T-helper 1 cell treated with Interleukin-12 subunit alpha and Interleukin-12 subunit beta and Interleukin-4 antibody, amounts not matched to agents 30 μg/mL and 1 μg/mL, for 36 hours (primary cell): ENCODE results near the gene PRR20G.

Source experiments
- H3K27ac Mint-ChIP-seq: one replicate; pipeline ENCODE4 v1.8.0; 2021; ENCODE audit warnings: mild to moderate bottlenecking, mixed read lengths
- H3K27me3 Mint-ChIP-seq: one replicate; pipeline ENCODE4 v1.8.0; 2021; ENCODE audit warnings: low read depth, mixed read lengths
- H3K36me3 Mint-ChIP-seq: one replicate; pipeline ENCODE4 v1.8.0; 2021; ENCODE audit warnings: low read depth, mixed read lengths
- H3K4me1 Mint-ChIP-seq: one replicate; pipeline ENCODE4 v1.8.0; 2021; ENCODE audit warnings: low read depth, mixed read lengths
- H3K4me3 Mint-ChIP-seq: one replicate; pipeline ENCODE4 v1.8.0; 2021; ENCODE audit warnings: mild to moderate bottlenecking, moderate library complexity, mixed read lengths
- H3K9me3 Mint-ChIP-seq: one replicate; pipeline ENCODE4 v1.8.0; 2021; ENCODE audit warnings: mixed read lengths

PRR20G gene

DNA sequence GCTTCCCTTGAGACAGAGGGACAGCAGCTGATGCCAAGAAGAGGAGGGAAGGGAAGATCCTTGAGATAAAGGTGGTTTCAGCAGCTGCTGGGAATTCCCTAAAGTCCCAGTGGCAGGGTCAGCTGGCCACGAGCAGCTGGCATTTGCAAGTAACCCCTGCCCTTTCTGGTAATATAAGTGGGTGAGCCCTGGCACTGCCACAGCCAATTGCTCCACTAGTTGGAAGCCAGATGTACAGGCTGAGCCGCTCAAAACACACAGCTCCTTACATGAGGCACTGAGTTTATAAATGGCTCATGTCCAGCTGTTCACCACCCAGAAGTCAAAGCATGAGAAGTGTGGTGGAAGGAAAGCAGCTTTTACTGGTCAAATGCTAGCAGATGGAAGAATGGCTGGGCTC lies 35.4 kb downstream of the PRR20G start:
- H3K27ac Mint-ChIP-seq: no peak overlapping the region
- H3K4me1 Mint-ChIP-seq: no peaks in the 10 kb centered on the region
- H3K36me3 Mint-ChIP-seq: no peaks in the 10 kb centered on the region
- no peaks in the 10 kb centered on the region for H3K27me3 Mint-ChIP-seq
- no peak overlapping the region for H3K4me3 Mint-ChIP-seq
- peaks cover 25% of the 10 kb centered on the region for H3K9me3 Mint-ChIP-seq

DNA sequence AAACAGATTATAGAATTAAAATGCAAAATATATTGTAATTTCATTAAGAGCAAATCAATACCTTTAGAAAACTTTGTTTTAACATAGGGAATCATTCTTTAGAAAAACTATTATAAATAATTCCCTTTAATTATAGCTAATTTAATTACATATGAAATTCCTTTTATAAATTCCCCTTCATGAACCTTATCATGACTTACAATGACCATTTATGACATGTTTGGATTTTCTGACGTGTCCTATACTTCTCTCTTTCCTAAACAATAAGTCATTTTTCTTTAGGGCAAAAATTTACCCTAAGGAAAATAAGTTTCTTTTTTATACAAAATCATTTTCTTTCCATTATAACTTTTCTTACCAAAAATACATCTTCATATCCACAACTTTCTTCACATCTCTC lies 37.8 kb downstream of the PRR20G start:
- no peaks in the 10 kb centered on the region for H3K27me3 Mint-ChIP-seq
- peaks cover 49% of the 10 kb centered on the region for H3K9me3 Mint-ChIP-seq
- H3K36me3 Mint-ChIP-seq: no peaks in the 10 kb centered on the region
- no peak overlapping the region for H3K27ac Mint-ChIP-seq
- no peaks in the 10 kb centered on the region for H3K4me1 Mint-ChIP-seq
- no peak overlapping the region for H3K4me3 Mint-ChIP-seq

DNA sequence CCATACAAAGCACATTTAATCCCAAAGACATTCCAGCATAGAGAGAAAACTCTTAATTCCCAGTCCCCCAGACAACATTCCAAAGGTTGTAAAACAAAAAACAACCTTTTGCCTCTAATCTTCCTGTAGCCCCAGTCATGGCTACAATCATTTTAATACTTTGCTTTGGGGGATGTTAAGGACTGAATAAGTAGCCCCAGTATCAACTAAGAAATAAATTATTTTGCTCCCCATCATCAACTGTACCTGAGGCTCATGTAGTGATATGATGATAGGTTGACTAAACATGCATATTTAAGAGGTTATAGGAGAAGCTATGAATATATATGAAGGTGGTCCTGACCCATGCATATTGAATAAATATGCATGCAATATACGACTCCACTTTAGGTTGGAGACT lies 40.6 kb downstream of the PRR20G start:
- H3K36me3 Mint-ChIP-seq: no peaks in the 10 kb centered on the region
- no peak overlapping the region for H3K27ac Mint-ChIP-seq
- H3K4me1 Mint-ChIP-seq: no peaks in the 10 kb centered on the region
- H3K4me3 Mint-ChIP-seq: no peak overlapping the region
- H3K27me3 Mint-ChIP-seq: no peaks in the 10 kb centered on the region
- peaks cover 63% of the 10 kb centered on the region for H3K9me3 Mint-ChIP-seq

DNA sequence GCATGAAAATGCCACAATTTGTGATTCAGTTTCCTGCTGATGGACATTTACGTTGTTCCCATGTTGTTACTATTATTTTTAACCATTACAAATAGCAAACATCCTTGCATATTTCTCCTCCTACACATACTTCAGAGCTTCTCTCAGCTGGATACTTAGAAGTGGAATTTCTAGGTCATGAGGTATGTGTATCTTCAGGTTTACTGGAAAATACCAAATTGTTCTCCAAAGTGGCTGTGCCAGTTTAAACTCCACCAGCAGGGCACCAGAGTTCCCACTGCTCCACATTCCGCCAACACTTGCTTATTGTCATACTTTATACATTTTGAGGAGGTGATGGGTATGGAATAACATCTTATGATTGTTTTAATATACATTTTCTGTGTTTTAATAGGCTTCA lies 49.2 kb downstream of the PRR20G start:
- Mint-ChIP-seq H3K27ac (no peak overlapping the region), H3K4me1 (no peaks in the 10 kb centered on the region), H3K4me3 (no peak overlapping the region), H3K27me3 (no peaks in the 10 kb centered on the region), H3K36me3 (no peaks in the 10 kb centered on the region), H3K9me3 (peaks cover 18% of the 10 kb centered on the region)

DNA sequence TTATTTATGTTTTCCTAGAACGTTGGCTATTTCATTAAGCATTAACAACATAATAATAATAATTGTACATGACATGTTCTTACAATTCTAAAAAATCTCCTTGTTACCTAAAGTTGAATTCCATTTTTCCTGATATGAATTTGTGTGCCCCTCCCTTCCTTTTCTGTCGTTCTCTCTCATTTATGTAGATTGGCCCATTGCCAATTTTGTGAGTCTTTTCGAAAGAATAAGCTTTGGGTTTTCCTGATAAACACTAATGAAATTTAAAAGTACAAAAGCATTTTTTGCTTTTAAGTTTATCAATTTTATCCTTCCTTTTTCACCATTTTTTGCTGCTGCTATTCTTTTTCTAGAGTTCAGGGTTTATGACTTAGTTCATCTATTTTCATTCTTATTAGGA lies 50.0 kb downstream of the PRR20G start:
- H3K36me3 Mint-ChIP-seq: no peaks in the 10 kb centered on the region
- no peak overlapping the region for H3K4me3 Mint-ChIP-seq
- H3K27ac Mint-ChIP-seq: no peak overlapping the region
- no peaks in the 10 kb centered on the region for H3K4me1 Mint-ChIP-seq
- H3K27me3 Mint-ChIP-seq: no peaks in the 10 kb centered on the region
- peaks cover 21% of the 10 kb centered on the region for H3K9me3 Mint-ChIP-seq

DNA sequence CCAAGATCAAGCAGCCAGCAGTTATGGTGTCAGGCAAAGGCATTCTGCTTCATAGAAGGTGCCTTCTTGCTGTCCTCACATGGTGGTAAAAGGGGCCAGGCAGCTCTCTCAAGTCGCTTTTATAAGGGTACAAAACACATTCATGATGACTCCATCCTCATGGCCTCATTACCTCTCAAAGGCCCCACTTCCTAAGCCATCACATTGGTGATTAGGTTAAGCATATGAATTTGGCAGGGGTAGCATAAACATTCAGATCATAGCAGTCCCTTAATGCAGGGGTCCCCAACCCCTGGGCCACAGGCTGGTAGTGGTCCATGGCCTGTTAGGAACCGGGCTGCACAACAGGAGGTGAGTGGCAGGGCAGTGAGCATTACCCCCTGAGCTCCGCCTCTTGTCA lies 52.1 kb downstream of the PRR20G start:
- Mint-ChIP-seq H3K4me3 (no peak overlapping the region), H3K36me3 (no peaks in the 10 kb centered on the region), H3K27me3 (no peaks in the 10 kb centered on the region), H3K4me1 (no peaks in the 10 kb centered on the region), H3K27ac (no peak overlapping the region), H3K9me3 (peaks cover 14% of the 10 kb centered on the region)

DNA sequence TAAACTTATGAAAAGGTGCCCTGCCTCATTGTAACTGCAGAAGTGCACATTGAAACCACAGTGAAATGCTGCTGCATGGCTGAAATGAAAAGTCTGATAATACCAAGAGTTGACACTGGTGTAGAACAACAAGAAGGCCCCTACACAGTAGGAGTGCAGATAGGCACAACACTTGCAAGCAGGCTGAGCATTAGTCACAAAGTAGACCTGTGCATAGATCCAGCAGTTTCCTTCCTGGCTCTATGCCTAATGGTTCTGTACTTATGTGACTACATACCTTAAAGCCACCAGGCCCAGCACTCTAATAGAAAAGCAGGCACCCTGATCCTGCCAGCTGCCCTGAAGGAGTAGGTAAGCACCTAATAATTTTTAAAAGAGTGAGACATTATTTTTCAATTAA lies 53.1 kb downstream of the PRR20G start:
- no peak overlapping the region for H3K4me3 Mint-ChIP-seq
- no peak overlapping the region for H3K27ac Mint-ChIP-seq
- no peaks in the 10 kb centered on the region for H3K4me1 Mint-ChIP-seq
- peaks cover 11% of the 10 kb centered on the region for H3K9me3 Mint-ChIP-seq
- H3K36me3 Mint-ChIP-seq: no peaks in the 10 kb centered on the region
- H3K27me3 Mint-ChIP-seq: no peaks in the 10 kb centered on the region
